GM23338 (cell line): Measurements from ENCODE around the gene PYGB. TPM values are rescaled to one million over a fixed set of nuclear protein-coding genes. Genes with fewer than 3 reads are reported as not detected.

Experiments used
- ATAC-seq: fragments of 200-7000 bp; cut with Tn5 transposase; 3 replicates; pipeline ENCODE4 v1.9.1; 2020
- DNase-seq: peaks from one replicate; pipeline ENCODE4 v3.0.0-alpha.2; 2015; ENCODE audit warnings: low spot score
- H2AFZ ChIP-seq: fragments of 200-600 bp; sonication (generic); 2 replicates; pipeline ENCODE4 v1.8.0; 2016; ENCODE audit warnings: antibody characterized with exemption, mild to moderate bottlenecking, moderate library complexity
- H3F3A ChIP-seq: fragments of 200-600 bp; sonication (generic); replicated peaks from 2 replicates; pipeline ENCODE4 v1.8.0; 2017; ENCODE audit warnings: antibody characterized with exemption, mixed run types, low read depth
- H3K27ac ChIP-seq: fragments of 200-600 bp; sonication (generic); 2 replicates; pipeline ENCODE4 v1.6.1; 2016; ENCODE audit warnings: low read depth
- H3K27me3 ChIP-seq: fragments of 200-600 bp; sonication (generic); 2 replicates; pipeline ENCODE4 v1.8.0; 2016; ENCODE audit warnings: mild to moderate bottlenecking, mixed run types, moderate library complexity; ENCODE audit not compliant: insufficient read depth
- H3K36me3 ChIP-seq: fragments of 200-600 bp; sonication (generic); 2 replicates; pipeline ENCODE4 v1.8.0; 2016; ENCODE audit warnings: mild to moderate bottlenecking; ENCODE audit not compliant: insufficient read depth
- H3K4me1 ChIP-seq: fragments of 200-600 bp; sonication (generic); 2 replicates; pipeline ENCODE4 v1.8.0; 2016; ENCODE audit warnings: mild to moderate bottlenecking, moderate library complexity; ENCODE audit not compliant: insufficient read depth
- H3K4me2 ChIP-seq: fragments of 200-600 bp; sonication (generic); 2 replicates; pipeline ENCODE4 v1.7.1; 2017; ENCODE audit warnings: mixed run types
- H3K4me3 ChIP-seq: fragments of 200-600 bp; sonication (generic); 2 replicates; pipeline ENCODE4 v1.6.1; 2016; ENCODE audit warnings: mixed run types
- H3K79me2 ChIP-seq: fragments of 200-600 bp; sonication (generic); replicated peaks from 2 replicates; pipeline ENCODE4 v1.8.0; 2017; ENCODE audit warnings: mild to moderate bottlenecking; ENCODE audit not compliant: insufficient read depth
- H3K9me2 ChIP-seq: fragments of 200-600 bp; sonication (generic); 2 replicates; pipeline ENCODE4 v1.8.0; 2017; ENCODE audit not compliant: insufficient read depth
- H4K20me1 ChIP-seq: fragments of 200-600 bp; sonication (generic); replicated peaks from 2 replicates; pipeline ENCODE4 v1.8.0; 2017; ENCODE audit warnings: mild to moderate bottlenecking; ENCODE audit not compliant: insufficient read depth
- H3K27ac Mint-ChIP-seq: 2 replicates; pipeline ENCODE4 v1.8.0; 2020; ENCODE audit warnings: inconsistent platforms, mild to moderate bottlenecking, moderate library complexity, mixed read lengths
- H3K27me3 Mint-ChIP-seq: 3 replicates; pipeline ENCODE4 v1.8.0; 2022; ENCODE audit warnings: low read depth, mild to moderate bottlenecking, moderate library complexity, mixed read lengths, inconsistent platforms; ENCODE audit not compliant: insufficient read depth, poor library complexity
- H3K36me3 Mint-ChIP-seq: 3 replicates; pipeline ENCODE4 v1.8.0; 2021; ENCODE audit warnings: low read depth, mild to moderate bottlenecking, inconsistent platforms, moderate library complexity, mixed read lengths
- H3K4me1 Mint-ChIP-seq: 3 replicates; pipeline ENCODE4 v1.8.0; 2020; ENCODE audit warnings: mild to moderate bottlenecking, inconsistent platforms, mixed read lengths
- H3K4me3 Mint-ChIP-seq: 3 replicates; pipeline ENCODE4 v1.8.0; 2021; ENCODE audit warnings: moderate library complexity, mild to moderate bottlenecking, inconsistent platforms, mixed read lengths
- H3K9me3 Mint-ChIP-seq: 3 replicates; pipeline ENCODE4 v1.8.0; 2020; ENCODE audit warnings: moderate library complexity, mild to moderate bottlenecking, inconsistent platforms, mixed read lengths
- CREB1 ChIP-seq: fragments of 250-450 bp; sonication (Bioruptor Pico); IDR thresholded peaks from 2 replicates; pipeline ENCODE4 v1.5.0; 2020; ENCODE audit warnings: low read depth, mild to moderate bottlenecking, moderate library complexity
- CTCF ChIP-seq, 2 experiments: fragments of 200-600 bp in 1 of 2; sonication (generic) in 1 of 2; conservative IDR thresholded peaks; 2 replicates each; pipeline versions ENCODE4 v1.5.1 to v1.6.1; 2016 to 2017; ENCODE audit warnings: antibody characterized with exemption in 2 of 2, low read depth in 2 of 2, mild to moderate bottlenecking in 2 of 2, moderate library complexity in 1 of 2
- EZH2 ChIP-seq: fragments of 200-600 bp; sonication (generic); IDR thresholded peaks from one replicate; pipeline ENCODE4 v1.8.0; 2017; ENCODE audit warnings: antibody characterized with exemption, mild to moderate bottlenecking, low read depth; ENCODE audit not compliant: unreplicated experiment
- EZH2phosphoT487 ChIP-seq: fragments of 200-600 bp; sonication (generic); IDR thresholded peaks from one replicate; pipeline ENCODE4 v1.8.1; 2018; ENCODE audit warnings: antibody characterized with exemption; ENCODE audit not compliant: unreplicated experiment
- JUNB ChIP-seq: IDR thresholded peaks from one replicate; pipeline ENCODE4 v1.6.1; 2016; ENCODE audit warnings: antibody characterized with exemption; ENCODE audit not compliant: unreplicated experiment
- NANOG ChIP-seq: IDR thresholded peaks from 2 replicates; pipeline ENCODE4 v1.6.1; 2016; ENCODE audit warnings: antibody characterized with exemption, borderline replicate concordance
- POLR2AphosphoS5 ChIP-seq: IDR thresholded peaks from 2 replicates; pipeline ENCODE4 v1.6.1; 2016; ENCODE audit warnings: antibody characterized with exemption, low read depth
- REST ChIP-seq: IDR thresholded peaks from one replicate; pipeline ENCODE4 v1.6.1; 2018; ENCODE audit warnings: antibody characterized with exemption; ENCODE audit not compliant: unreplicated experiment
- STAT1 ChIP-seq: IDR thresholded peaks from one replicate; pipeline ENCODE4 v1.6.1; 2016; ENCODE audit warnings: antibody characterized with exemption; ENCODE audit not compliant: unreplicated experiment
- ZNF114 ChIP-seq: fragments of 250-450 bp; sonication (Bioruptor Pico); IDR thresholded peaks from 2 replicates; pipeline ENCODE4 v1.5.0; 2020; ENCODE audit warnings: mild to moderate bottlenecking, moderate library complexity
- ZNF331 ChIP-seq: fragments of 250-450 bp; sonication (Bioruptor Pico); IDR thresholded peaks from 2 replicates; pipeline ENCODE4 v1.5.0; 2020; ENCODE audit warnings: low read depth, mild to moderate bottlenecking, moderate library complexity
- ZNF462 ChIP-seq: fragments of 250-450 bp; sonication (Bioruptor Pico); IDR thresholded peaks from 2 replicates; pipeline ENCODE4 v1.5.0; 2020; ENCODE audit warnings: mild to moderate bottlenecking, moderate library complexity
- polyA plus RNA-seq: library from polyadenylated mRNA; unstranded; fragments of >200 nt; fragmentation: Nextera tagmentation; extraction: Ambion mirVana; gene quantifications from 2 replicates; pipeline ENCODE4 v1.2.1, GENCODE V29; 2016
- total RNA-seq: library from RNA; depleted of rRNA; stranded (reverse); fragments of >200 nt; shearing (Covaris generic); gene quantifications from 2 replicates; pipeline ENCODE4 v1.2.3, GENCODE V29; 2014

Gene PYGB
- total and polyA plus RNA-seq, 2 experiments from 2014 or later = 15.6 to 64.0 TPM

- ATAC-seq = no peak; the same call in 2 of the 3 replicates
- H3K79me2 ChIP-seq = peaks cover 98% of the 10 kb centered on the region
Observed at GRCh38 chr20:25340380-25340779, 92.5 kb downstream of the PYGB start.

More at GRCh38 chr20:25340380-25340779, 92.5 kb downstream of the PYGB start:
- no peaks in the 10 kb centered on the region for H3K36me3 ChIP-seq
- H3K4me2 ChIP-seq = 0 out of 2 replicates have a peak overlapping the region, but pooled peaks have one; percentile 44
- no peaks in the 10 kb centered on the region for H3K9me2 ChIP-seq
- Mint-ChIP-seq H3K9me3 (peaks cover 4% of the 10 kb centered on the region; the same call in 2 of the 3 replicates), H3K27me3 (peaks cover 2% of the 10 kb centered on the region), H3K4me3 (no peak overlapping the region), H3K4me1 (peaks cover 34% of the 10 kb centered on the region), H3K36me3 (peaks cover 24% of the 10 kb centered on the region), H3K27ac (no peak overlapping the region)
- no peak for DNase-seq
- H3K27me3 ChIP-seq = no peaks in the 10 kb centered on the region
- H2AFZ ChIP-seq = no peak overlapping the region
- H3K4me1 ChIP-seq = peaks cover 19% of the 10 kb centered on the region
- H3K4me3 ChIP-seq = no peak overlapping the region
- TF ChIP-seq ZNF462 (CRISPR knock-in tag) (no peak), ZNF114 (CRISPR knock-in tag) (no peak), POLR2AphosphoS5 (no peak), EZH2 (no peak), EZH2phosphoT487 (no peak), ZNF331 (CRISPR knock-in tag) (no peak), STAT1 (no peak), REST (no peak), CREB1 (no peak), JUNB (no peak), CTCF (conservative IDR thresholded peaks at IDR 0.05; ENCODE audit: low read depth in 2 of 2) (no peak), NANOG (no peak)
- H3F3A ChIP-seq = peaks cover 4% of the 10 kb centered on the region; the same call in 1 of the 2 replicates
- peaks cover 36% of the 10 kb centered on the region for H4K20me1 ChIP-seq
- H3K27ac ChIP-seq = no peak overlapping the region
